Measurements from ENCODE around the gene PRKACA.
"Not testable (repeated sequence)": the region's sequence is repeated elsewhere in the genome, so short reads cannot be mapped to it uniquely, and the experiment has no call there.

The PRKACA gene

DNA sequence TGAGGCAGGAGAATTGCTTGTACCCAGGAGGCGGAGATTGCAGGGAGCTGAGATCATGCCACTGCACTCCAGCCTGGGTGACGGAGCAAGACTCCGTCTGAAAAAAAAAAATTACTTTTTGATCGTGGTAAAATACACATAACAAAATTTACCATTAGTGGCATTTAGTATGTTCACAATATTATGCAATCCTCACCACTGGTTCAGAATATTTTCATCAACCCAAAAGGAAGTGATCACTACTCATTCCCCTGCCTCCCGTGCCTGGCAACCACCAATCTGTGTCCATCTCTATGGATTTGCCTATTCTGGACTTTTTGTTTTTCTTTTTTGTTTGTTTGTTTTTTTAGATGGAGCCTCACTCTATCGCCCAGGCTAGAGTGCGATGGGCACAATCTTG lies 54.5 kb downstream of the PRKACA start:
- no peak for DNase-seq

GRCh38 chr19:14062558-14062855 lies 55.1 kb downstream of the PRKACA start:
- no peak for DNase-seq

- no peak for DNase-seq
Measured at GRCh38 chr19:14061751-14062557, 55.6 kb downstream of the PRKACA start, which contains the start of gene PALM3. PALM3 (minus strand) TSS chr19:14062076; CDS start chr19:14061980, 96 bp downstream.

DNA sequence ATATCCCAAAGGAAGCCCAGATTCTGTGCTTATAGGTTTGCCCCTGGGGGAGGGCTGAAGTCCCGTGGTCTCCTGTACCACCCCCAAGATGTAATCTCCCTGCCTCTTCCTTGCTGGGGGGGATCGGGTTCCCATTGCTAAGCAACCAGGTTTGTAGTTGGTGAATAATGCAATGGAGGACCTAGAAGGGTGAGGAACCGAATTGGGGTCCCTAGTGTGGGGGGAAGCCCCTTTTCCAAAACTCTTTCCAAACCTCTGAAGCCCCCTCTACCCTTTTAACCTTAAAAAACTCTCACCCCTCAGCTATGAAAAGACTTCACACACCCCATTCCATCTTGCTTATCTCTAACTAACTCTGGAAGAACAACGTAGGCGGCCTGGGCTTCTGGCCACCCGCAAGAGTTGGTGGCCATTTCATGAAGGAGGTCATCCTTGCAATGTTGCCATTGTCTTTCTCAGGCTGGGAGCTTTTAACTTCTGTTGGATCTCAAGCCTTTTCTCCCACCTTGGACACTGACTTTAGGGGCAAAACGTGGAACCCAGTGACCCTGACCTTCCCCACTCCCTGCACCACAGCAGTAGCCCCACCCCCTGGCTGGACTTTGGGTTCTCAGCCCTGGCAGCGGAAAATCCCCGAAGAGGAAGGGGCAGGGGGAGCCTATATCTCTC lies 56.3 kb downstream of the PRKACA start:
- no peak for DNase-seq

- no peak for DNase-seq
Measured at GRCh38 chr19:14059652-14060155, 57.9 kb downstream of the PRKACA start.

DNA sequence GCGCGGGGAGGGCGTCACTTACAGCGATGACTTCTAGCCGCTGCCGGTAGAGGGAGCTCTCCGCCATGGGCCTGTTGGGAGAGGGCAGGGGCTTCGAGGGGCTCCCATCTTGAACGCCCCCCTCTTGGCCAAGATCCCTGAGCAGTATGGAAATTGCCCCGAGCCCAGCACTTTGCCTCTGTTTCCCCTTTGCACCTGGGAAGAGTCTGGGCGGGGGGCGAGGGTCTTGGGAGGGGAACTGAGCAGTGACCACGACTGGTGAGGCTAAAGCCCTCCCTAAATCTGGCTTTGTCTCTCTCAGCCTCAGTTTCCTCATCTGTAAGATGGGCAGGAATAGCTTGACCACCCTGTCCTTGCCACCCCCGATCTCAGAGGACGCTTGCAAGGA lies 58.5 kb downstream of the PRKACA start:
- no peak for DNase-seq

DNA sequence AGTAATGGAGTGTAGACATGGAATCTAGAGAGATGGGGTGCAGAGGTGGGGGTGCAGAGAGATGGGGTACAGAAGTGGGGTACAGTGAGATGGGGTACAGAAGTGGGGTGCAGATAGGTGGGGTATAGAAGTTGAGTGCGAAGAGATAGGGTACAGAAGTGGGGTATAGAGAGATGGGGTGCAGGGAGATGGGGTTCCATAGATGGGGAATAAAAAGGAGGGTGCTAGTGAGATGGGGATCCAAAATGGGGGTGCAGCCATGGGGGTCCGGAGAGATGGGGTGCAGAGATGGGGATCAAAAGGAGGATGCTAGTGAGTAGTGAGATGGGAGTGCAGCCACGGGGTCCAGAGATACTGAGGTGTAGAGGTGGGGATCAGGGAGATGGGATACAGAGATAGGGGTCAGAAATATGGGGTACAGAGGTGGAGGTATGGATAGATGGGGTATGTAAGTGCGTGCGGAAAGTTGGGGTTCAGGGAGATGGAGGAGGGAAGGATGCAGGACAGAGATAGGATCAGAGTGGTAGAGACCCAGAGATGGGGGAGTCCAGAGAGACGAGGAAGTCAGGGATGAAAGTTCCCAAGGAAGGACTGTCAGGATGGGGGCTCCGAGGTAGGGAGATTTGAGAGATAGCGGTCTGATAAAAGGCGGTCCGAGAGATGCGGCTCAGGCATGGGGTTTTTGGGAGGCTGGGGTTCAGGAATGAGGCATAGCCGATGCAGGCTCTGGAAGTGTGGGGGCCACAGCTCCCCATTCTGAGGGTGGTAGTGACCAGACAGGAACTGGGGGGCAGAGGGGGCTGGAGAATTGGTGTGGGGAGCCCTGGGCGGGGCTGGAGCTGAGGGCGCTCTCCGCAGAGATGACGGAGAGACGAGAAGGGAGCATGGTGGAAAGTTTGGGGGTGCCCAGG lies 59.1 kb downstream of the PRKACA start:
- no peak for DNase-seq

GRCh38 chr19:14056741-14057356 lies 60.7 kb downstream of the PRKACA start:
- DNase-seq, result no peak

GRCh38 chr19:14056069-14056666 lies 61.4 kb downstream of the PRKACA start:
- DNase-seq, result no peak

- no peak for DNase-seq
Measured at GRCh38 chr19:14055396-14055795, 62.2 kb downstream of the PRKACA start.

GRCh38 chr19:14054721-14055120 lies 62.8 kb downstream of the PRKACA start:
- DNase-seq, result no peak

DNA sequence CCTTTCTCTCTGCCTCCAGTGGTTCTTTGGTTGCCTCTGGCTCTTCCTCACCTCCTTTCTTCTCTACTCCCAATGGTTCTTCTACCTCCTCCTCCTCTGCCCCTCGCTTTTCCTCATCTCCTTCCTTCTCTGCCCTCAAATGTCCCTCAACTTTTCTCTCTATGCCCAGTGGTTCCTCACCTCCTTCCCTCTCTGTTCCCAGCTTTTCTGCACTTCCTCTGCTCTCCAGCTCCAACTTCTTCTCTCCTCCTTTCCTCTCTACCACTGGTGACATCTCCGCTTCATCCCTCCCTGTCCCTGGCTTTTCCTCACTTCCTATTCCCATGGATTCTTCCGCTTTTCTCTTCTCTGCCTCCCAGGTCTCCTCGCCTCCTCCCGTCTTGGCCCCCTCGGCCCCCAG lies 63.5 kb downstream of the PRKACA start:
- DNase-seq, result no peak

GRCh38 chr19:14053500-14053899 lies 64.1 kb downstream of the PRKACA start:
- DNase-seq, result no peak

DNA sequence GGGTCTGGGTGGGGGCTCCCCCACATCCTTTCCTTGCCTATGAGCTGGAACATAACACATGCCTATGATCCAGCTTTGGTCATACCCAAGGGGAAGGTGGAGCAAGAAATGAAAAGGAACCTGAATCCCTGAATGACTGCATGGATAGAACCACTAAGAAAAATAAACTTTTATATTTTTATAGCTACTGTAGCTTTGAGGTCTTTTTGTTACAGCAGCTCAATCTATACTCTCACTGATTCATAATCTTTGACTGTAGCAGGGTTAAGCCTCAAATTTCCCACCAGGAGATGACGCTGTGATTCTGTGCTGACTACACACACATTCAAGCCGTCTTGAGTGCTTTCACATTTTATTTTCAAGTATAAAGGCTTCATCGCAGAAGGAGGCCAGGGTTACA lies 64.5 kb downstream of the PRKACA start:
- no peak for DNase-seq

DNA sequence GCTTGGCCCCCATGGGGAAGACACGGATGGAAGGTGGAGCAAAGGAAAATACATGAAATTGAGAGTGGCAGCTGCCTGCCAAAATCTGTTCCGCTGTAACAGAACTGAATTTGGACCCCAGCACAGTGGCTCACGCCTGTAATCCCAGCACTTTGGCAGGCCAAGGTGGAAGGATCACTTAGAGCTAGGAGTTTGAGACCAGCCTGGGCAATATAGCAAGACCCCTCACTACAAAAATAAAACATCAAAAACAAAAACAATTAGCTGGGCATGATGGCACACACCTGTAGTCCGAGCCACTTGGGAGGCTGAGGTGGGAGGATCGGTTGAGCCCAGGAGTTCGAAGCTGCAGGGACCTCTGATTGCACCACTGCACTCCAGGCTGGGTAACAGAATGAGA lies 65.1 kb downstream of the PRKACA start:
- DNase-seq, result no peak

GRCh38 chr19:14051980-14052379 lies 65.6 kb downstream of the PRKACA start:
- DNase-seq, result no peak

DNA sequence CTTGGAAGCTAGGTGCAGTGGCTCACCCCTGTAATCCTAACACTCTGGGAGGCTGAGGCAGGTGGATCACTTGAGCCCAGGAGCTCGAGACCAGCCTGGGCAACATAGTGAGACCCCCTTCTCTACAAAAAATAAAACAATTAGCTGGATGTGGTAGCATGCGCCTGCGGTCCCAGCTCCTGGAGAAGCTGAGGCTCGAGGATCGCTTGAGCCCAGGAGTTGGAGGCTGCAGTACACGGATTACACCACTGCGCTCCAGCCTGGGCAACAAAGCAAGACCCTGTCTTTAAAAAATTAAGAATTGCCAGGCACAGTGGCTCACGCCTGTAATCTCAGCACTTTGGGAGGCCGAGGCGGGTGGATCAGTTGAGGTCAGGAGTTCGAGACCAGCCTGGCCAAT lies 66.6 kb downstream of the PRKACA start:
- DNase-seq, result not testable (repeated sequence)

- no peak for DNase-seq
Measured at GRCh38 chr19:14050512-14050911, 67.0 kb downstream of the PRKACA start.

DNA sequence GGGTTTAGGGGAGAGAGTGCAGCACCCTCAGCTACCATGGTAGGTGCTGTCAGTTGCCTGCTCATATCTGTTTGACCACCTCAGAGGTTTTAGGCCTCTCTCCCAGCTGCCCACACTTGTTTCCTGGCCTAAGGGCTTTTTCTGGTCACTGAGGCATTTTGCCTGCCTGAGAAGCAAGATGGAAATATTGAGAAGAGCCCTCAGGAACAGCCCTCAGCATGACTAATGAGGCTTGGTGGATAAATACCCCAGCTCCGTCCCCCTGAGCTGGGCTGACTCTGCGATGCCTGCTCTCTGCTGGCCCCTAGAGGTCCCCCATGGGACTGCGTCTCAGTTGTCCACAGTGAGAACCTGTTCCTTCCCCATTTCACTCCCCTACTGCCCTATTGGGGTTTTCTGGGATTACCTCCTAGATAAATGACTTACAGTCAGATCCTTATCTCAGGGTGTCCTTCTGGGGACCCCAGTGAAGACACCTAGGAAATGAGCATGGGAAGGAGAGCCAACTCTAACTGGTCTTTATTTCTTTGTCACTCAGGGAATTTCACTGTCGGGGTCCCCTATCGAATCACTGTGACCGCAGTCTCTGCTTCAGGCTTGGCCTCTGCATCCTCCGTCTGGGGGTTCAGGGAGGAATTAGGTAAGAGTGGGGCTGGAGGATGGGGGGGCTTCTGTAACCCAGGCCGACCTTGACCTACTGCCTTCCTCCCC lies 69.0 kb downstream of the PRKACA start:
- DNase-seq, result no peak

DNA sequence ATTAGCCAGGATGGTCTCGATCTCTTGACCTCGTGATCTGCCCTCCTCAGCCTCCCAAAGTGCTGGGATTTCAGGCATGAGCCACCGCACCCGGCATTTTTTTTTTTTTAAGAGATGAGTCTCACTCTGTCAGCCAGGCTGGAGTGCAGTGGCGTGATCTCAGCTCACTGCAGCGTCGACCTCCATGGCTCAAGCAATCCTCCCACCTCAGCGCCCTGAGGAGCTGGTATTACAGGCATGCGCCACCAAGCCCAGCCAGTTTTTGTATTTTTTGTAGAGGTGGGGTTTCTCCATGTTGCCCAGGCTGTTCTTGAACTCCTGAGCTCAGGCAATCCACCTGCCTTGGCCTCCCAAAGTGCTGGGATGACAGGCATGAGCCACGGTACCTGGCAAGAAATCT lies 69.7 kb downstream of the PRKACA start:
- not testable (repeated sequence) for DNase-seq

GRCh38 chr19:14042659-14043608 lies 74.6 kb downstream of the PRKACA start:
- DNase-seq, result peak; percentile 37

All from NCI-H774 (cell line).